HEK293 (cell line): ENCODE data around the gene DBI.
A peak's percentile ranks its signal among the peaks of the same experiment; 100 is the strongest.

Source experiments
- CTCF ChIA-PET: fragments of 350-600 bp; formaldehyde crosslinking; extraction: SDS; loops from one replicate; lab custom pipeline; 2021; ENCODE audit warnings: antibody characterized with exemption; lab: Yijun Ruan, JAX
- POLR2A ChIA-PET: fragments of 300-600 bp; formaldehyde crosslinking; extraction: SDS; loops from one replicate; lab custom pipeline; 2020; ENCODE audit warnings: antibody characterized with exemption, inconsistent platforms; lab: Yijun Ruan, JAX
- H3K27ac ChIP-seq: fragments of 200-500 bp; sonication (Bioruptor generic); 2 replicates; pipeline ENCODE4 v1.5.1; 2014; ENCODE audit warnings: low read depth, low read length, control low read depth, inconsistent platforms; ENCODE audit errors: extremely low read depth
- H3K36me3 ChIP-seq, 2 experiments: fragments of 200-500 bp in 1 of 2; sonication (Bioruptor generic) in 1 of 2; 1 replicate in 1 of 2; 2 replicates in 1 of 2; pipeline ENCODE4 v1.5.1; 2014 to 2017; ENCODE audit warnings: inconsistent platforms in 2 of 2, low read length in 2 of 2; ENCODE audit not compliant: control insufficient read depth in 2 of 2, insufficient read depth in 1 of 2
- H3K4me1 ChIP-seq: fragments of 200-500 bp; sonication (Bioruptor generic); 2 replicates; pipeline ENCODE4 v1.5.1; 2014; ENCODE audit warnings: mild to moderate bottlenecking, low read length, inconsistent platforms; ENCODE audit not compliant: control insufficient read depth, insufficient read depth
- H3K4me3 ChIP-seq: 2 replicates; pipeline ENCODE4 v1.5.1; 2011; ENCODE audit warnings: low read depth, mild to moderate bottlenecking, control low read depth, low read length, moderate library complexity
- H3K9me3 ChIP-seq: fragments of 200-500 bp; sonication (Bioruptor generic); 2 replicates; pipeline ENCODE4 v1.5.1; 2014; ENCODE audit warnings: low read depth, low read length, inconsistent platforms; ENCODE audit not compliant: control insufficient read depth, insufficient read depth
- KLF16 ChIP-seq: fragments of 450-650 bp; formaldehyde crosslinking; IDR thresholded peaks from 2 replicates; pipeline ENCODE4 v1.5.1; 2017; ENCODE audit warnings: missing biosample characterization, missing genetic modification characterization
- KLF7 ChIP-seq: fragments of 450-650 bp; formaldehyde crosslinking; IDR thresholded peaks from 2 replicates; pipeline ENCODE4 v1.5.1; 2016; ENCODE audit warnings: missing biosample characterization, missing genetic modification characterization, borderline replicate concordance
- MZF1 ChIP-seq: fragments of 450-650 bp; formaldehyde crosslinking; IDR thresholded peaks from 2 replicates; pipeline ENCODE4 v1.5.1; 2017; ENCODE audit warnings: missing biosample characterization, missing genetic modification characterization, borderline replicate concordance
- SP3 ChIP-seq: fragments of 450-650 bp; formaldehyde crosslinking; IDR thresholded peaks from 2 replicates; pipeline ENCODE4 v1.5.1; 2016; ENCODE audit warnings: missing biosample characterization, missing genetic modification characterization
- WT1 ChIP-seq: fragments of 450-650 bp; formaldehyde crosslinking; IDR thresholded peaks from 2 replicates; pipeline ENCODE4 v1.5.1; 2016; ENCODE audit warnings: missing biosample characterization, missing genetic modification characterization
- YY2 ChIP-seq: fragments of 450-650 bp; formaldehyde crosslinking; IDR thresholded peaks from 2 replicates; pipeline ENCODE4 v1.5.1; 2016; ENCODE audit warnings: missing biosample characterization, missing genetic modification characterization
- ZBTB1 ChIP-seq: fragments of 450-650 bp; formaldehyde crosslinking; IDR thresholded peaks from 2 replicates; pipeline ENCODE4 v1.5.1; 2016; ENCODE audit warnings: missing biosample characterization, missing genetic modification characterization
- ZBTB10 ChIP-seq: fragments of 450-650 bp; formaldehyde crosslinking; IDR thresholded peaks from 2 replicates; pipeline ENCODE4 v1.5.1; 2016; ENCODE audit warnings: missing biosample characterization, missing genetic modification characterization
- ZBTB11 ChIP-seq: fragments of 450-650 bp; formaldehyde crosslinking; conservative IDR thresholded peaks from 2 replicates; pipeline ENCODE4 v1.5.1; 2016; ENCODE audit warnings: low read depth, missing biosample characterization, missing genetic modification characterization
- ZBTB17 ChIP-seq: fragments of 450-650 bp; formaldehyde crosslinking; IDR thresholded peaks from 2 replicates; pipeline ENCODE4 v1.5.1; 2016; ENCODE audit warnings: missing biosample characterization, missing genetic modification characterization
- ZBTB21 ChIP-seq: fragments of 450-650 bp; formaldehyde crosslinking; IDR thresholded peaks from 2 replicates; pipeline ENCODE4 v1.5.1; 2017; ENCODE audit warnings: missing biosample characterization, missing genetic modification characterization
- ZBTB48 ChIP-seq: fragments of 450-650 bp; formaldehyde crosslinking; IDR thresholded peaks from 2 replicates; pipeline ENCODE4 v1.5.1; 2016; ENCODE audit warnings: missing biosample characterization, missing genetic modification characterization
- ZIC2 ChIP-seq: fragments of 450-650 bp; formaldehyde crosslinking; IDR thresholded peaks from 2 replicates; pipeline ENCODE4 v1.5.1; 2016; ENCODE audit warnings: missing biosample characterization, missing genetic modification characterization
- ZNF157 ChIP-seq: fragments of 450-650 bp; formaldehyde crosslinking; IDR thresholded peaks from 2 replicates; pipeline ENCODE4 v1.5.1; 2016; ENCODE audit warnings: missing biosample characterization, missing genetic modification characterization
- ZNF23 ChIP-seq: fragments of 450-650 bp; formaldehyde crosslinking; IDR thresholded peaks from 2 replicates; pipeline ENCODE4 v1.5.1; 2016; ENCODE audit warnings: missing biosample characterization, missing genetic modification characterization, borderline replicate concordance
- ZNF335 ChIP-seq: fragments of 450-650 bp; formaldehyde crosslinking; conservative IDR thresholded peaks from 2 replicates; pipeline ENCODE4 v1.5.1; 2016; ENCODE audit warnings: missing biosample characterization, missing genetic modification characterization
- ZNF341 ChIP-seq: fragments of 450-650 bp; formaldehyde crosslinking; IDR thresholded peaks from 2 replicates; pipeline ENCODE4; 2016; ENCODE audit warnings: low read depth, missing biosample characterization, missing genetic modification characterization
- ZNF362 ChIP-seq: fragments of 450-650 bp; formaldehyde crosslinking; IDR thresholded peaks from 2 replicates; pipeline ENCODE4 v1.5.1; 2016; ENCODE audit warnings: missing biosample characterization, missing genetic modification characterization
- ZNF398 ChIP-seq: fragments of 450-650 bp; formaldehyde crosslinking; IDR thresholded peaks from 2 replicates; pipeline ENCODE4 v1.5.1; 2017; ENCODE audit warnings: missing biosample characterization, missing genetic modification characterization
- ZNF473 ChIP-seq: fragments of 450-650 bp; formaldehyde crosslinking; IDR thresholded peaks from 2 replicates; pipeline ENCODE4 v1.5.1; 2017; ENCODE audit warnings: missing biosample characterization, missing genetic modification characterization
- ZNF585B ChIP-seq: fragments of 450-650 bp; formaldehyde crosslinking; IDR thresholded peaks from 2 replicates; pipeline ENCODE4 v1.5.1; 2016; ENCODE audit warnings: missing biosample characterization, missing genetic modification characterization
- ZNF610 ChIP-seq: fragments of 450-650 bp; formaldehyde crosslinking; IDR thresholded peaks from 2 replicates; pipeline ENCODE4 v1.5.1; 2016; ENCODE audit warnings: missing biosample characterization, missing genetic modification characterization, borderline replicate concordance
- ZNF621 ChIP-seq: fragments of 450-650 bp; formaldehyde crosslinking; IDR thresholded peaks from 2 replicates; pipeline ENCODE4 v1.5.1; 2017; ENCODE audit warnings: missing biosample characterization, missing genetic modification characterization
- ZNF629 ChIP-seq: fragments of 450-650 bp; formaldehyde crosslinking; IDR thresholded peaks from 2 replicates; pipeline ENCODE4 v1.5.1; 2017; ENCODE audit warnings: missing biosample characterization, missing genetic modification characterization
- ZNF776 ChIP-seq: fragments of 450-650 bp; formaldehyde crosslinking; IDR thresholded peaks from 2 replicates; pipeline ENCODE4 v1.5.0; 2017; ENCODE audit warnings: missing biosample characterization, missing genetic modification characterization, borderline replicate concordance
- ZNF792 ChIP-seq: fragments of 450-650 bp; formaldehyde crosslinking; IDR thresholded peaks from 2 replicates; pipeline ENCODE4 v1.5.1; 2016; ENCODE audit warnings: missing biosample characterization, missing genetic modification characterization
- ZXDB ChIP-seq: fragments of 450-650 bp; formaldehyde crosslinking; IDR thresholded peaks from 2 replicates; pipeline ENCODE4 v1.5.1; 2016; ENCODE audit warnings: missing biosample characterization, missing genetic modification characterization
- TF ChIP-seq, protein P1 (sequence below): fragments of 450-650 bp; formaldehyde crosslinking; optimal IDR thresholded peaks from 2 replicates; pipeline ENCODE3; 2016; ENCODE audit warnings: missing biosample characterization, mild to moderate bottlenecking, missing genetic modification characterization

Gene DBI

GRCh38 chr2:119366649-119367471 lies at the start of gene DBI, which contains the start of gene C2orf76 (continued):
- TF ChIP-seq KLF16 (tag by site-specific recombination) (peak; percentile 65), ZBTB17 (peak; percentile 54), KLF7 (tag by site-specific recombination) (peak; percentile 53; the same call in 1 of the 2 replicates), ZBTB11 (peak; percentile 64), SP3 (peak; percentile 72), ZNF629 (peak; percentile 33; the same call in 1 of the 2 replicates), ZNF621 (tag by site-specific recombination) (no peak), ZNF341 (tag by site-specific recombination) (peak; percentile 77), ZXDB (tag by site-specific recombination) (peak; percentile 44), ZNF23 (tag by site-specific recombination) (no peak), MZF1 (tag by site-specific recombination) (peak; percentile 93), ZNF335 (tag by site-specific recombination) (peak; percentile 64), ZNF610 (tag by site-specific recombination) (0 out of 2 replicates have a peak, but pooled peaks have one; percentile 15), ZBTB1 (tag by site-specific recombination) (no peak), ZBTB10 (tag by site-specific recombination) (no peak), ZBTB48 (tag by site-specific recombination) (no peak), WT1 (tag by site-specific recombination) (0 out of 2 replicates have a peak, but pooled peaks have one; percentile 28)
- TF ChIP-seq, all 188 proteins: peak for 33

GRCh38 chr2:119317554-119317953 lies 49.2 kb upstream of the DBI start:
- H3K9me3 ChIP-seq = no peaks in the 10 kb centered on the region
- no peaks in the 10 kb centered on the region for H3K4me1 ChIP-seq
- H3K36me3 ChIP-seq = no peaks in the 10 kb centered on the region
- no peak overlapping the region for H3K27ac ChIP-seq
- ChIA-PET CTCF (no interaction called here), POLR2A (no interaction called here)
- no peak overlapping the region for H3K4me3 ChIP-seq
- TF ChIP-seq, protein P1, sequence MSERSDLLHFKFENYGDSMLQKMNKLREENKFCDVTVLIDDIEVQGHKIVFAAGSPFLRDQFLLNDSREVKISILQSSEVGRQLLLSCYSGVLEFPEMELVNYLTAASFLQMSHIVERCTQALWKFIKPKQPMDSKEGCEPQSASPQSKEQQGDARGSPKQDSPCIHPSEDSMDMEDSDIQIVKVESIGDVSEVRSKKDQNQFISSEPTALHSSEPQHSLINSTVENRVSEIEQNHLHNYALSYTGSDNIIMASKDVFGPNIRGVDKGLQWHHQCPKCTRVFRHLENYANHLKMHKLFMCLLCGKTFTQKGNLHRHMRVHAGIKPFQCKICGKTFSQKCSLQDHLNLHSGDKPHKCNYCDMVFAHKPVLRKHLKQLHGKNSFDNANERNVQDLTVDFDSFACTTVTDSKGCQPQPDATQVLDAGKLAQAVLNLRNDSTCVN (tag by site-specific recombination) = no peak
- TF ChIP-seq YY2 (tag by site-specific recombination) (no peak), ZNF792 (tag by site-specific recombination) (no peak), ZNF776 (tag by site-specific recombination) (no peak), ZNF585B (tag by site-specific recombination) (no peak), ZNF473 (tag by site-specific recombination) (no peak), ZIC2 (tag by site-specific recombination) (no peak), ZNF362 (tag by site-specific recombination) (no peak), ZNF157 (tag by site-specific recombination) (no peak), ZNF398 (tag by site-specific recombination) (no peak), ZBTB21 (tag by site-specific recombination) (no peak)
